ENCODE data around the gene ASXL1. TPM values are rescaled to one million over a fixed set of nuclear protein-coding genes. Genes with fewer than 3 reads are reported as not detected.

The ASXL1 gene
- total and polyA plus RNA-seq, 9 of the 15 experiments (the other 6 are each of a cell fraction or from before 2014, with no cell fraction given), result 6.5 to 65.3 (median 32.3) TPM

GRCh38 chr20:32477594-32478512 is 119.7 kb downstream of the ASXL1 start:
- POLR2A ChIA-PET, result interaction anchor here (0.6 to 1.1 kb wide), 3 partner anchors 37 to 597 kb away, joined by 3 read pairs; no protein-coding TSS in a partner anchor
- Histone ChIP-seq H2AFZ (ENCODE audit: low read depth, low read length) (no peak overlapping the region), H3K79me2 (ENCODE audit: control insufficient read depth, insufficient read depth, low read length) (peaks cover 66% of the 10 kb centered on the region), H4K20me1 (replicated peaks; ENCODE audit: control insufficient read depth, insufficient read depth, low read length) (no peaks in the 10 kb centered on the region), H3K9me3 (replicated peaks; ENCODE audit: control insufficient read depth, insufficient read depth, low read depth, low read length) (no peaks in the 10 kb centered on the region), H3K9ac (ENCODE audit: insufficient read depth in 1 of 2, low read depth in 2 of 2, low read length in 2 of 2) (peak overlapping the region in 1 of 2 experiments; percentile 1; a peak in 2 of 4 replicates), H3K27me3 (ENCODE audit: control insufficient read depth in 2 of 2, insufficient read depth in 2 of 2, low read length in 2 of 2) (no peaks in the 10 kb centered on the region), H3K9me1 (ENCODE audit: control insufficient read depth, insufficient read depth, low read length) (no peaks in the 10 kb centered on the region), H3K4me1 (replicated peaks in 1 of 2; ENCODE audit: control insufficient read depth in 2 of 2, insufficient read depth in 2 of 2, low read length in 2 of 2) (peaks cover 52 to 77% of the 10 kb centered on the region in 2 experiments), H3K36me3 (ENCODE audit: control insufficient read depth, insufficient read depth, low read length) (peaks cover 21% of the 10 kb centered on the region; the same call in 2 of the 3 replicates), H3K27ac (ENCODE audit: extremely low read depth, low read depth, low read length) (peak overlapping the region; percentile 41; the same call in 2 of the 3 replicates), H3K4me3 (no peak overlapping the region), H3K4me2 (ENCODE audit: insufficient read depth, low read length) (no peak overlapping the region)
- TF ChIP-seq, protein P1, sequence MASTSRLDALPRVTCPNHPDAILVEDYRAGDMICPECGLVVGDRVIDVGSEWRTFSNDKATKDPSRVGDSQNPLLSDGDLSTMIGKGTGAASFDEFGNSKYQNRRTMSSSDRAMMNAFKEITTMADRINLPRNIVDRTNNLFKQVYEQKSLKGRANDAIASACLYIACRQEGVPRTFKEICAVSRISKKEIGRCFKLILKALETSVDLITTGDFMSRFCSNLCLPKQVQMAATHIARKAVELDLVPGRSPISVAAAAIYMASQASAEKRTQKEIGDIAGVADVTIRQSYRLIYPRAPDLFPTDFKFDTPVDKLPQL (IDR thresholded peaks at IDR 0.05; ENCODE audit: extremely low read depth, insufficient read length), result no peak
- TF ChIP-seq BCOR (IDR thresholded peaks at IDR 0.05), result peak; percentile 46; the same call in 1 of the 2 replicates
- DNase-seq (ENCODE audit: extremely low read depth in 1 of 4, low spot score in 3 of 4), result no peak
- no peak for FAIRE-seq
- intact Hi-C loops (cut with micrococcal nuclease), result no loop called here
- 91% methylated on average over 11 of the region's 11 CpGs for WGBS (ENCODE audit: insufficient coverage, low coverage, missing lambda C conversion rate)
- no peak for ATAC-seq
- CTCF ChIA-PET (ENCODE audit: low intra/inter-chr PET ratio), result no interaction called here
- no TSS peak for BruUV-seq (replicated peaks)
- in situ Hi-C loops (cut with MboI), result no loop called here

- H3K27me3 ChIP-seq (ENCODE audit: control insufficient read depth in 2 of 2, insufficient read depth in 2 of 2, low read length in 2 of 2), result no peaks in the 10 kb centered on the region
- 89% methylated on average over 7 of the region's 7 CpGs for WGBS (ENCODE audit: insufficient coverage, low coverage, missing lambda C conversion rate)
- CTCF ChIA-PET (ENCODE audit: low intra/inter-chr PET ratio), result no interaction called here
- FAIRE-seq (peak; percentile 65), ATAC-seq (no peak), DNase-seq (ENCODE audit: extremely low read depth in 1 of 4, low spot score in 3 of 4) (no peak)
- no peak overlapping the region for H3K4me2 ChIP-seq (ENCODE audit: insufficient read depth, low read length)
- POLR2A ChIA-PET, result interaction anchor here (0.9 kb wide), 1 partner anchor 166 kb away, joined by 3 read pairs; no protein-coding TSS in a partner anchor
- in situ Hi-C loops (cut with MboI) (no loop called here), intact Hi-C loops (cut with micrococcal nuclease) (no loop called here)
- H3K27ac ChIP-seq (ENCODE audit: extremely low read depth, low read depth, low read length), result no peak overlapping the region
- peaks cover 59% of the 10 kb centered on the region for H3K79me2 ChIP-seq (ENCODE audit: control insufficient read depth, insufficient read depth, low read length)
- no peaks in the 10 kb centered on the region for H4K20me1 ChIP-seq (replicated peaks; ENCODE audit: control insufficient read depth, insufficient read depth, low read length)
- H3K9ac ChIP-seq (ENCODE audit: insufficient read depth in 1 of 2, low read depth in 2 of 2, low read length in 2 of 2), result no peak overlapping the region; a peak in 1 of 4 replicates
- H2AFZ ChIP-seq (ENCODE audit: low read depth, low read length), result no peak overlapping the region
- H3K4me1 ChIP-seq (replicated peaks in 1 of 2; ENCODE audit: control insufficient read depth in 2 of 2, insufficient read depth in 2 of 2, low read length in 2 of 2), result peaks cover 48 to 70% of the 10 kb centered on the region in 2 experiments
- no peaks in the 10 kb centered on the region for H3K9me3 ChIP-seq (replicated peaks; ENCODE audit: control insufficient read depth, insufficient read depth, low read depth, low read length)
- no peaks in the 10 kb centered on the region for H3K9me1 ChIP-seq (ENCODE audit: control insufficient read depth, insufficient read depth, low read length)
- TF ChIP-seq, protein P2, sequence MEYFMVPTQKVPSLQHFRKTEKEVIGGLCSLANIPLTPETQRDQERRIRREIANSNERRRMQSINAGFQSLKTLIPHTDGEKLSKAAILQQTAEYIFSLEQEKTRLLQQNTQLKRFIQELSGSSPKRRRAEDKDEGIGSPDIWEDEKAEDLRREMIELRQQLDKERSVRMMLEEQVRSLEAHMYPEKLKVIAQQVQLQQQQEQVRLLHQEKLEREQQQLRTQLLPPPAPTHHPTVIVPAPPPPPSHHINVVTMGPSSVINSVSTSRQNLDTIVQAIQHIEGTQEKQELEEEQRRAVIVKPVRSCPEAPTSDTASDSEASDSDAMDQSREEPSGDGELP (CRISPR knock-in tag; IDR thresholded peaks at IDR 0.05; ENCODE audit: borderline replicate concordance), result no peak
- TF ChIP-seq CREBBP (IDR thresholded peaks at IDR 0.05; ENCODE audit: low read depth, low read length), result no peak
- no peak for TF ChIP-seq HSF4 (CRISPR knock-in tag; IDR thresholded peaks at IDR 0.05; ENCODE audit: borderline replicate concordance)
- TF ChIP-seq CAMTA2 (CRISPR knock-in tag; conservative IDR thresholded peaks at IDR 0.05), result no peak
- TF ChIP-seq TEAD2 (tag; IDR thresholded peaks at IDR 0.05), result no peak
- TF ChIP-seq, protein P3, sequence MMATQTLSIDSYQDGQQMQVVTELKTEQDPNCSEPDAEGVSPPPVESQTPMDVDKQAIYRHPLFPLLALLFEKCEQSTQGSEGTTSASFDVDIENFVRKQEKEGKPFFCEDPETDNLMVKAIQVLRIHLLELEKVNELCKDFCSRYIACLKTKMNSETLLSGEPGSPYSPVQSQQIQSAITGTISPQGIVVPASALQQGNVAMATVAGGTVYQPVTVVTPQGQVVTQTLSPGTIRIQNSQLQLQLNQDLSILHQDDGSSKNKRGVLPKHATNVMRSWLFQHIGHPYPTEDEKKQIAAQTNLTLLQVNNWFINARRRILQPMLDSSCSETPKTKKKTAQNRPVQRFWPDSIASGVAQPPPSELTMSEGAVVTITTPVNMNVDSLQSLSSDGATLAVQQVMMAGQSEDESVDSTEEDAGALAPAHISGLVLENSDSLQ (IDR thresholded peaks at IDR 0.05), result no peak
- H3K4me3 ChIP-seq, result no peak overlapping the region
- no TSS peak for BruUV-seq (replicated peaks)
- H3K36me3 ChIP-seq (ENCODE audit: control insufficient read depth, insufficient read depth, low read length), result peaks cover 16% of the 10 kb centered on the region; the same call in 2 of the 3 replicates
Measured at GRCh38 chr20:32478576-32478975, 120.4 kb downstream of the ASXL1 start.
